Astrocyte of the cerebellum (primary cell): ENCODE data around the gene CCL23.

Experiments
- DNase-seq: peaks from one replicate; pipeline ENCODE4 v3.0.0-alpha.2; 2011; ENCODE audit warnings: low read depth
- H3K4me3 ChIP-seq: 2 replicates; pipeline ENCODE4 v1.5.1; 2011; ENCODE audit warnings: mild to moderate bottlenecking, low read depth, low read length, moderate library complexity
- CTCF ChIP-seq: IDR thresholded peaks from 2 replicates; pipeline ENCODE4 v1.5.1; 2012; ENCODE audit warnings: low read length, low read depth, moderate library complexity, mild to moderate bottlenecking; ENCODE audit errors: missing control alignments
- in situ Hi-C: cut with HindIII; loops from 2 replicates; pipeline ENCODE4 v1.10.0; 2017; ENCODE audit warnings: low sequenced_read_pairs

CCL23 gene

GRCh38 chr17:35963663-35964062 is 54.1 kb downstream of the CCL23 start:
- no peak for TF ChIP-seq CTCF
- no peak for DNase-seq
- in situ Hi-C loops = no loop called here
- H3K4me3 ChIP-seq = no peak overlapping the region
